Transverse colon (tissue), 4 donors: Measurements from ENCODE around the gene NHERF2. TPM values are rescaled to one million over a fixed set of nuclear protein-coding genes. Genes with fewer than 3 reads are reported as not detected.

ENCODE experiments used
- DNase-seq: peaks from one replicate; pipeline ENCODE4 v3.0.0-alpha.2; 2019
- H3K27ac ChIP-seq, 4 donors: fragments of 200-600 bp; sonication (generic); 2 replicates each; pipeline ENCODE4 v1.5.1; 2016 to 2018; ENCODE audit warnings: inconsistent platforms in 4 of 4
- H3K27me3 ChIP-seq: fragments of 200-600 bp; sonication (generic); 2 replicates; pipeline ENCODE4 v1.5.1; 2017; ENCODE audit warnings: inconsistent platforms
- H3K36me3 ChIP-seq, 4 donors: fragments of 200-600 bp; sonication (generic); 2 replicates each; pipeline ENCODE4 v1.5.1; 2017 to 2019; ENCODE audit warnings: inconsistent platforms in 4 of 4
- H3K4me1 ChIP-seq, 4 donors: fragments of 200-600 bp; sonication (generic); 2 replicates each; pipeline ENCODE4 v1.5.1; 2017 to 2020; ENCODE audit warnings: inconsistent platforms in 4 of 4
- H3K4me3 ChIP-seq, 4 donors: fragments of 200-600 bp; sonication (generic); 1 replicate in 1 of 4; 2 replicates in 3 of 4; pipeline versions ENCODE4 v1.5.1 to v1.6.1; 2017 to 2019; ENCODE audit warnings: inconsistent platforms in 4 of 4
- H3K9me3 ChIP-seq, 2 donors: fragments of 200-600 bp; sonication (generic); 2 replicates each; pipeline ENCODE4 v1.5.1; 2017 to 2019; ENCODE audit warnings: inconsistent platforms in 2 of 2
- EP300 ChIP-seq: sonication (generic); formaldehyde crosslinking; IDR thresholded peaks from one replicate; pipeline ENCODE4 v1.6.1; 2017; ENCODE audit warnings: antibody characterized with exemption, low read depth
- POLR2A ChIP-seq: fragments of 450-650 bp; IDR thresholded peaks from one replicate; pipeline ENCODE4 v1.6.1; 2016; ENCODE audit warnings: antibody characterized with exemption, mild to moderate bottlenecking, moderate library complexity
- POLR2AphosphoS5 ChIP-seq, 3 donors: sonication (generic); formaldehyde crosslinking; IDR thresholded peaks; one replicate each; pipeline ENCODE4 v1.6.1; 2016; ENCODE audit warnings: antibody characterized with exemption in 3 of 3
- WGBS, 2 donors: methylation state at CpG; one replicate each; pipeline ENCODE4 v1.1.5; 2018; ENCODE audit warnings: low coverage in 1 of 2; 5-methylcytosine and 5-hydroxymethylcytosine counted together
- in situ Hi-C, 4 donors: fragments of 200-750 bp; cut with MboI; loops; one replicate each; pipeline versions ENCODE4 v1.15.0 to v1.15.1; 2017; ENCODE audit warnings: low sequenced_read_pairs in 3 of 4, low pct_ligation_motif_present in 1 of 4, low pct_unique_long_range_greater_than_20kb in 1 of 4
- intact Hi-C: fragments of 100-400 bp; cut with DNase I; formaldehyde crosslinking; loops from one replicate; pipeline ENCODE4 v1.15.1; 2023; ENCODE audit warnings: low total_unique reads
- total RNA-seq, 4 donors: library from RNA; depleted of rRNA; stranded (reverse); fragments of >200 nt; gene quantifications; one replicate each; pipeline ENCODE4 v1.1.0, GENCODE V29; 2016
- TF ChIP-seq, protein P1 (sequence below), 5 experiments: fragments of 200-600 bp in 3 of 5; fragments of 450-650 bp in 2 of 5; sonication (generic) in 3 of 5; IDR thresholded peaks; 1 replicate in 2 of 5; 2 replicates in 3 of 5; pipeline ENCODE4 v1.5.1; 2016 to 2017; ENCODE audit warnings: antibody characterized with exemption in 5 of 5, inconsistent platforms in 3 of 5, mild to moderate bottlenecking in 2 of 5, moderate library complexity in 1 of 5

NHERF2 gene
- total RNA-seq, 4 donors from 2014 or later: 3.7 to 61.9 (median 29.8) TPM

DNA sequence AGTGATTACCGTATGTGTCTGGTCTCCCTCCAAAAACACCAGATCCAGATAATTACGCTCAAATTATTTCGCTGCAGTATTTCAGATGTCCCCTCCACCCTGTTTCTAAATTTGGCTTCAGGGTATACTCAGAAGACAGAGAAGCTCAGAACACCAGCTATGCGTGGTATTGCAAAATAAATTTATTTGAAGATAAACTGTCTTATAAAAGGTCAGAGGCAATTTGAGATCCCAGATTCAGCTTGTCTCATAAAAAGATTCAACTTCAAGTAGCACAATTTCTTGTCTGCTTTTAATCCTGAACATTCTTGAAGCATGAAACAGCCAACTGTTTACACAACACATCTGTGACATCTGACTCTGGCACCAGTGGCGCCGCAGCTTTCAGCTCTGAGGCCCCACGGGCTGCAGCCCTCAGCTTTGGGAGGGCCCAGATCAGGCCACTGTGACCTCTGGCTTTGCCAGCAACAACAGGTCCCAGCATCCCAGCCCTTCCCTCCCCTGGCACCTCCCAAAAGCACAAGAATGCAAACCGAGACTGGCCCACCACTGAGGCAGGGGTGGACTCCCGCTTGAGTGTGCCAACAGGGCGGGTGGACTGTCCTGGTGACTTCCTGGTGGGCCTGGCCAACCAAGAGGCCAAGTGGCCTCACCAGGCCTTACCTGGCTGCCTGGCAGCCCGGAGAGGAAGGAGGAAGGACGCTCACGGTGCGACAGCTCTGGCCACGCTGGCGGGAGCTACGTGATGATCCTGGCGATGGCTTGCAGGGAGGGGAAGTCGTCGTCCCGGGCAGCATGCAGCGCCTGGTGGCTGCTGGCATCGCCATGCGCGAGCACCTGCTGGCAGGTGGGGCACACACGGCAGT is 29.0 kb upstream of the NHERF2 start:
- no peaks in the 10 kb centered on the region for H3K9me3 ChIP-seq
- no peaks in the 10 kb centered on the region for H3K4me1 ChIP-seq
- no peak overlapping the region for H3K4me3 ChIP-seq
- TF ChIP-seq, protein P1, sequence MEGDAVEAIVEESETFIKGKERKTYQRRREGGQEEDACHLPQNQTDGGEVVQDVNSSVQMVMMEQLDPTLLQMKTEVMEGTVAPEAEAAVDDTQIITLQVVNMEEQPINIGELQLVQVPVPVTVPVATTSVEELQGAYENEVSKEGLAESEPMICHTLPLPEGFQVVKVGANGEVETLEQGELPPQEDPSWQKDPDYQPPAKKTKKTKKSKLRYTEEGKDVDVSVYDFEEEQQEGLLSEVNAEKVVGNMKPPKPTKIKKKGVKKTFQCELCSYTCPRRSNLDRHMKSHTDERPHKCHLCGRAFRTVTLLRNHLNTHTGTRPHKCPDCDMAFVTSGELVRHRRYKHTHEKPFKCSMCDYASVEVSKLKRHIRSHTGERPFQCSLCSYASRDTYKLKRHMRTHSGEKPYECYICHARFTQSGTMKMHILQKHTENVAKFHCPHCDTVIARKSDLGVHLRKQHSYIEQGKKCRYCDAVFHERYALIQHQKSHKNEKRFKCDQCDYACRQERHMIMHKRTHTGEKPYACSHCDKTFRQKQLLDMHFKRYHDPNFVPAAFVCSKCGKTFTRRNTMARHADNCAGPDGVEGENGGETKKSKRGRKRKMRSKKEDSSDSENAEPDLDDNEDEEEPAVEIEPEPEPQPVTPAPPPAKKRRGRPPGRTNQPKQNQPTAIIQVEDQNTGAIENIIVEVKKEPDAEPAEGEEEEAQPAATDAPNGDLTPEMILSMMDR (IDR thresholded peaks at IDR 0.05): no peak
- TF ChIP-seq EP300: no peak
- TF ChIP-seq POLR2A: no peak
- no peak for TF ChIP-seq POLR2AphosphoS5 (IDR thresholded peaks at IDR 0.05)
- H3K36me3 ChIP-seq: peaks cover 0 to 45% (median 28%) of the 10 kb centered on the region in 4 donors
- DNase-seq: no peak
- in situ Hi-C loops: no loop called here
- intact Hi-C loops: no loop called here
- H3K27ac ChIP-seq: peak overlapping the region in 3 of 4 donors; percentile 25 to 67 (median 32)
- no peaks in the 10 kb centered on the region for H3K27me3 ChIP-seq
- WGBS, 2 donors: 67 to 86% methylated on average over 4 to 23 of the region's 26 CpGs

DNA sequence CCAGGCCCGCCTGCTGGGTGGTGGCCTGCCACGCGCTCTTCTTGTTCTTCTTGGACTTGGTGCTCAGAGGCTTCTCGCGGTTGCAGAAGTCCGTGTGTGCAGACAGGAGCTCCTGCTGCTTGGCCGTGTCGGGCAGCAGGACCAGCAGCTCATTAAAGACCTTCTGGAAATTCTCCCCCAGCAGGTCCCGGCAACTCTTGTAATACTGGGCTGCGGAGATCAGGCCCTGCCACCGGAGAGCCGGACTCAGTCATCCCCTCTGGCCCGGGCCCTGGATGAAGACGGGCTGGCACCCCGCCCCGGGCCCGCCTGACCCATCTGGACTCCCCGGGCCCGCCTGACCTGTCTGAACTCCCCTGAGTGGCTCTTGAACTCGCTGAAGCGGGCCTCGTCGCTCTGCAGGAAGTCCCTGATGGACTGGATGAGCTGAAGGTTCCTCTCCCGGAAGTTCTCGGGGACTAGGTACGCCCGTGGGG is 28.3 kb upstream of the NHERF2 start:
- WGBS, 2 donors: 94% methylated on average over 27 of the region's 27 CpGs; no CpG with 5 or more reads in 1 of the 2 donors
- peak overlapping the region in 1 of 4 donors; percentile 57 for H3K27ac ChIP-seq
- H3K36me3 ChIP-seq: peaks cover 0 to 45% (median 28%) of the 10 kb centered on the region in 4 donors
- H3K27me3 ChIP-seq: no peaks in the 10 kb centered on the region
- no peak for TF ChIP-seq EP300
- no peak for TF ChIP-seq POLR2A
- TF ChIP-seq, protein P1 (IDR thresholded peaks at IDR 0.05): no peak
- no peak for TF ChIP-seq POLR2AphosphoS5 (IDR thresholded peaks at IDR 0.05)
- no peak overlapping the region for H3K4me3 ChIP-seq
- intact Hi-C loops (no loop called here), in situ Hi-C loops (no loop called here)
- no peak for DNase-seq
- H3K4me1 ChIP-seq: peaks cover 0 to under 1% (median 0%) of the 10 kb centered on the region in 4 donors
- H3K9me3 ChIP-seq: no peaks in the 10 kb centered on the region

DNA sequence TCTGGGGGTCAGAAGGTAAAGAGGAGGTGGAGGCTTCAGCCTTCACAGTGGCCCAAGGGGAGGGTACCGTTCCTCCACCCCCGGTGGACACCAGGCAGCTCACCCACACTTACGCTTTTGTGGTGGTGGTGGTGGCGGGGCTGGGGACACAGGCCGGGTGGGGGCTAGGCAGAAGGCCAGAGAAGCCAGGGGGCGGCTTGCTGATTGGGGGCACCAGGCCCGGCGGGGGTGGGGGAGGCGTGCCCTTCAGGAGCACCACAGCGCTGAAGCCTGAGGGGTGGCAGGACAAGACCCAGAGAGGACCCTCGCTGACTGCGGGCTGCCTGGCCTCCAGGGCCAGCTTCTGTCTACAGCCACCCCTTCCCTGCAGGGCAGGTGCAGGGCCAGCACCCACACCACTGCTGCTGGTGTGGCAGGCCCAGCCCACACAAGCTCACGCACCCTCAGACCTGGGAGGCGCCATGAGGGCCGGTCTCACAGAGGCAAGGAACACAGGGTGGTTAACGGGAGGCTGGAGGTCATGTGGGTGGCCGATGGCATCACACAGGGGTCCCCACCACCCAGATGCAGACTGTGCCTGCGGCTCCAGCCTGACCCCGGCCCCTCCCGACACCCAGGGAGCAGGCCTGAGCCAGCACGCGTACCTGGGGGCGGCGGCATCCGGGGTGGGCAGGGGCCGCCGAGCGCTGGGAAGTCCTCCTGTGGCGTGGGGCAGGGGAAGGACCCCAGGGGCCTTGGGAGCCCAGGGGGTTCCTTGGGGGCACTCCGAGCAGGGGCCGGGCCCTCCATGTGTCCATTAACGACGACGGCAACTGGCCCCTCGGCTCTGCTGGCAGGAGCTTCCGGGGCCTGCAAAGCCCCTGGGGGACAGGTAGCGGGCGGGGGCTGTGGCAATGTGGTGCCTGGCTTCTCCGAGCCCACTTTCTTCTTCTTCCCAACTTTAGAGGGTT is 27.6 kb upstream of the NHERF2 start:
- Histone ChIP-seq H3K9me3 (no peaks in the 10 kb centered on the region), H3K4me3 (no peak overlapping the region), H3K4me1 (peaks cover 6 to 7% (median 7%) of the 10 kb centered on the region in 4 donors), H3K27me3 (no peaks in the 10 kb centered on the region), H3K36me3 (peaks cover 0 to 45% (median 28%) of the 10 kb centered on the region in 4 donors), H3K27ac (no peak overlapping the region)
- TF ChIP-seq POLR2AphosphoS5 (IDR thresholded peaks at IDR 0.05) (no peak), POLR2A (no peak), EP300 (no peak)
- TF ChIP-seq, protein P1 (IDR thresholded peaks at IDR 0.05): no peak
- intact Hi-C loops (no loop called here), in situ Hi-C loops (no loop called here)
- no peak for DNase-seq
- 60 to 95% methylated on average over 1 to 35 of the region's 39 CpGs for WGBS, 2 donors
